GM21717 (cell line): Measurements from ENCODE around the gene FAM53A.
"Not testable (repeated sequence)": the region's sequence is repeated elsewhere in the genome, so short reads cannot be mapped to it uniquely, and the experiment has no call there.

ENCODE experiments used
- ATAC-seq: cut with Tn5 transposase; IDR thresholded peaks from one replicate; pipeline ENCODE4 v1.9.1; 2021; ENCODE audit warnings: mild to moderate bottlenecking, moderate library complexity; ENCODE audit not compliant: unreplicated experiment

The FAM53A gene

GRCh38 chr4:1717129-1718094 lies 33.3 kb upstream of the FAM53A start:
- ATAC-seq, result no peak

- no peak for ATAC-seq
Measured at GRCh38 chr4:1716065-1716945, 32.2 kb upstream of the FAM53A start.

- no peak for ATAC-seq
Measured at GRCh38 chr4:1715002-1715758, 31.1 kb upstream of the FAM53A start.

- ATAC-seq, result no peak
Measured at GRCh38 chr4:1714303-1715001, 30.3 kb upstream of the FAM53A start.

- peak; percentile 3 for ATAC-seq
Measured at GRCh38 chr4:1713003-1713851, 29.1 kb upstream of the FAM53A start.

- ATAC-seq, result peak; percentile 75
Measured at GRCh38 chr4:1712216-1713002, 28.3 kb upstream of the FAM53A start, which contains the start of gene SLBP. Gene SLBP, minus strand, starts transcription at chr4:1712319. Its CDS starts 131 bp downstream, at chr4:1712188.

- no peak for ATAC-seq
Measured at GRCh38 chr4:1711571-1712215, 27.6 kb upstream of the FAM53A start.

GRCh38 chr4:1711055-1711570 lies 27.0 kb upstream of the FAM53A start:
- no peak for ATAC-seq

GRCh38 chr4:1708581-1708980 lies 24.5 kb upstream of the FAM53A start:
- no peak for ATAC-seq

GRCh38 chr4:1706358-1706757 lies 22.2 kb upstream of the FAM53A start:
- ATAC-seq, result no peak

GRCh38 chr4:1705732-1706131 lies 21.6 kb upstream of the FAM53A start:
- ATAC-seq, result no peak

GRCh38 chr4:1703867-1704266 lies 19.8 kb upstream of the FAM53A start:
- no peak for ATAC-seq

- ATAC-seq, result not testable (repeated sequence)
Measured at GRCh38 chr4:1701671-1702070, 17.6 kb upstream of the FAM53A start.

GRCh38 chr4:1695913-1696312 lies 11.8 kb upstream of the FAM53A start:
- no peak for ATAC-seq

GRCh38 chr4:1693131-1693896 lies 9.2 kb upstream of the FAM53A start:
- peak; percentile 74 for ATAC-seq

GRCh38 chr4:1691737-1692373 lies 7.7 kb upstream of the FAM53A start:
- no peak for ATAC-seq

GRCh38 chr4:1690698-1691097 lies 6.6 kb upstream of the FAM53A start:
- ATAC-seq, result no peak
